SHP77 (cell line): ENCODE measurements around the gene SELENOO.

ENCODE experiments used
- DNase-seq, 2 experiments: peaks; one replicate each; lab custom pipeline; 2025; lab: John Stamatoyannopoulos, UW

SELENOO gene

GRCh38 chr22:50173311-50173982 lies 27.4 kb upstream of the SELENOO start:
- DNase-seq = no peak

DNA sequence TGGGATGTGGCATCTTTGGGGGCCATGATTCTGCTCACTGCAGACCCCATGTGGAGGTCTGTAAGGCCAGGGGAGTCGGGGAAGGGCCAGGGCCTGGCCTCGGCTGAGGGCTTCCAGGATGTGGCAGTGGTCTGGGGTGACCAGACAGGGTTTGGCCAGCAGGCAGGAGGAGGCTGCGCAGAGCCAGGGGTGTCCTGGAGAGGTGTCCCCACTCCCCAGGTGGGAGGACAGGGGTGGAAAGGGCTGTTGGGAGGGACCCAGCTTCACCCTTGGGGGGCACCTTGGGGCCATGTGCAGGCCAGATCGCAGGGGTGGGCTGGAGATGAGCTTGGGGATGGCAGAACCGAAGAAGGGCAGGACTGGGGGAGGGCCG lies 26.8 kb upstream of the SELENOO start:
- DNase-seq = no peak

GRCh38 chr22:50174382-50175190 lies 26.2 kb upstream of the SELENOO start:
- DNase-seq = no peak

DNA sequence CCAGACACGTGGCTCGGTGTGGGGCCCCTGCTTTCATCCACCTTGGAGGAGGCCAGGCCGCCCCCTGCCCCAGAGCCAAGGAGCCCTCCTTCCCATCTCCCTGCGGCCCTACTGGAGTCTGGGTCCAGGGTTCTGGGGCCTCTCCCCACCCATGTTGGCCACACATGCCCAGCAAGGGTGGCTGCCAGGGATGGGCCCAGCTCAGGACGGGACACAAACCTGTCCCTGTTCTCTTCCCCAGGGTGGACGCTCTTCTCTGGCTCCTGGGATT lies 25.7 kb upstream of the SELENOO start:
- no peak for DNase-seq

DNA sequence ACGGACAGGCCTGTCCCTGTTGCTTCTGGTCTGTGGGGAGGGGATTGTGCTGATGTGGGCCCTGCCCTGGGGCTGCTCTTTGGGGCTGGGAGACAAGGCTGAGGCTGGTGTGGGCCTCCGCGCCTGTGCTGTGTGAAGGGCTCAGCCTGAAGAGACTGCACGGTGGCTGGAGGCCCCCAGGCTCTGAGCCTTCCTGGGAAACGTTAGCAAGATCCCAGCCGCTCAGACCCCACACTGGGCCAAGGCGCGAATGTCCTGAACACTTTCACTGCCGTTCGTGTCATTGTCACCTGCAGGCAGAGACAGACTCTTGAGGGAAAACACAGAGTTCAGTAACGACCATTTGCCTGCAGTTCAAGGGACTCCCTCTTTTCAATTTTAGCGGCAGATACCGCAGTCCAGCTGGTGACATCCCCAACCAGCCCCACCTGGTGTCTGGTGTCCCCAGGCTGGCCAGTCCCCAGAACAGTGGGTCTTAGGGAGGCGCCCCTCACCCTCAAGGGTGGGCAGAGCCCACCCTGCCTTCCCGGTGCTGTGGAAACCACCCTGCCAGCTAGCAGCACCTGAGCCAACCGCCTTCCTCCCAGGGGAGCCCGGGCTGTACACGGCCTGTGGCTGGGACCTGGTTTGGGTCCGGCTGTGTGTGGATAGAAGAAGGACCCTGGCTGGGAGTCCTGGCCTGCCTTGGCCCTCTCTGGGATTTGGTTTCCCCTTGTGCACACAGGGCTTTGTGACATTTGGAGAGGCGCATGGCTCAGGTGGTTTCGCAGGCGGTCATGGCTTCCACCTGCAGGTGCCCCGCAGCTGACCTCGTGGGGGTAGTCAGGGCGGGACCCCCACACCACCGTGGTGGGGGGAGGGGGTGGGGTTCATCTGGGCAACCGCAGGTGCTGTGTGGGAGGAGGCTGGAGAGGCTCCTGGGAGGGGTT lies 24.6 kb upstream of the SELENOO start:
- DNase-seq = no peak

DNA sequence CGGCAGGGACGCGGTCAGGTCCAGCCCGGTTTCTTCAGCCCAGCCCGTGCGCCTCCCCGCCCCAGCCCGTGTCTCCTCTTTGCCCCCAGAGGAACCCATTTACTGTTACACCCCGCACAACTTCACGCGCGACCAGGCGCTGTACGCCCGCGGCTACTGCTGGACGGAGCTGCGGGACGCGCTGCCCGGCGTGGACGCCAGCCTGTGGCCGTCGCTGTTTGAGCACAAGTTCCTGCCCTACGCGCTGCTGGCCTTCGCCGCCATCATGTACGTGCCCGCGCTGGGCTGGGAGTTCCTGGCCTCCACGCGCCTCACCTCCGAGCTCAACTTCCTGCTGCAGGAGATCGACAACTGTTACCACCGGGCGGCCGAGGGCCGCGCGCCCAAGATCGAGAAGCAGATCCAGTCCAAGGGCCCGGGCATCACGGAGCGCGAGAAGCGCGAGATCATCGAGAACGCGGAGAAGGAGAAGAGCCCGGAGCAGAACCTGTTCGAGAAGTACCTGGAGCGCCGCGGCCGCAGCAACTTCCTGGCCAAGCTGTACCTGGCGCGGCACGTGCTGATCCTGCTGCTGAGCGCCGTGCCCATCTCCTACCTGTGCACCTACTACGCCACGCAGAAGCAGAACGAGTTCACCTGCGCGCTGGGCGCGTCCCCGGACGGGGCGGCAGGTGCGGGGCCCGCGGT lies 23.8 kb upstream of the SELENOO start:
- no peak for DNase-seq

GRCh38 chr22:50177537-50178470 lies 23.0 kb upstream of the SELENOO start:
- no peak for DNase-seq

GRCh38 chr22:50178471-50178864 lies 22.3 kb upstream of the SELENOO start:
- no peak for DNase-seq

DNA sequence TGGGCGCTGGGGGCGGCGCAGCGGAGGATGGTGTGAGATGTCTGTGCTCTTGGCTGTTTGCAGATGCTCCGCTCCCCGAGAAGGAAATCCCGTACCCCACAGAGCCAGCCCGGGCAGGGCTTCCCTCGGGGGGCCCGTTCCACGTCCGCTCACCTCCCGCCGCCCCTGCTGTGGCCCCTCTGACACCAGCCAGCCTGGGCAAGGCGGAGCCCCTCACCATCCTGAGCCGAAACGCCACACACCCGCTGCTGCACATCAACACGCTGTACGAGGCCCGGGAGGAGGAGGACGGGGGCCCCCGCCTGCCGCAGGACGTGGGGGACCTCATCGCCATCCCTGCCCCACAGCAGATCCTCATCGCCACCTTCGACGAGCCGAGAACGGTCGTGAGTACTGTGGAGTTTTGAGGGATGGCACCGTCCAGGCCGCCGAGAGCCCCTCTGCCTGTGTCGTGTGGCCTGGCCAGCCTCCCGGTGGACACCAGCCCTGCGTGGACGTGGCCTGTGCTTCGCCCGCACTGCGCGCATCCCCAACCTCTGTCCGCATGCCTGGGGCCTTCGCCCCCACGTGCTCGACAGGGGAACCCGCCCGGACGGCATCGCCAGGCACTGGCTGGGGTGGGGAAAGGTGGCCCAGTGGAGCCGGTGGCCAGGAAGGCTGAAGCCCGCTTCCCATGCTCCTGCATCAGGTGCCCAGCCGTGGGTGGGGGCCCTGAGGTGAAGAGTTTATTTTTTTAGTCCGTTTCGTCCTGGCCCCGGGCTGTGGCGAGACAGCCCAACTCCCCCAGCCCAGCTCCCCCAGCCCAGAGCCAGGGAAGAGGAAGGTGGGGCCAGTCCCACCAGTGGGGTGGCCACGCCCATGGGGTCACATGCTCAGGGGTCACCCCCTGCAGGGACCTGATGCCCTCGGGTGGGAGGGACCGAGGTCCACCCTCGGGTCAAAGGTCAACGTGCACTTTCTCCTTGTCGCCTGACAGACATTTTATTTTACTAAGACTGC lies 21.6 kb upstream of the SELENOO start:
- DNase-seq = no peak

- DNase-seq = no peak
These were observed 20.7 kb upstream of the SELENOO start for GRCh38 chr22:50179937-50180726.

- DNase-seq = no peak
These were observed 19.9 kb upstream of the SELENOO start for GRCh38 chr22:50180727-50181521.

DNA sequence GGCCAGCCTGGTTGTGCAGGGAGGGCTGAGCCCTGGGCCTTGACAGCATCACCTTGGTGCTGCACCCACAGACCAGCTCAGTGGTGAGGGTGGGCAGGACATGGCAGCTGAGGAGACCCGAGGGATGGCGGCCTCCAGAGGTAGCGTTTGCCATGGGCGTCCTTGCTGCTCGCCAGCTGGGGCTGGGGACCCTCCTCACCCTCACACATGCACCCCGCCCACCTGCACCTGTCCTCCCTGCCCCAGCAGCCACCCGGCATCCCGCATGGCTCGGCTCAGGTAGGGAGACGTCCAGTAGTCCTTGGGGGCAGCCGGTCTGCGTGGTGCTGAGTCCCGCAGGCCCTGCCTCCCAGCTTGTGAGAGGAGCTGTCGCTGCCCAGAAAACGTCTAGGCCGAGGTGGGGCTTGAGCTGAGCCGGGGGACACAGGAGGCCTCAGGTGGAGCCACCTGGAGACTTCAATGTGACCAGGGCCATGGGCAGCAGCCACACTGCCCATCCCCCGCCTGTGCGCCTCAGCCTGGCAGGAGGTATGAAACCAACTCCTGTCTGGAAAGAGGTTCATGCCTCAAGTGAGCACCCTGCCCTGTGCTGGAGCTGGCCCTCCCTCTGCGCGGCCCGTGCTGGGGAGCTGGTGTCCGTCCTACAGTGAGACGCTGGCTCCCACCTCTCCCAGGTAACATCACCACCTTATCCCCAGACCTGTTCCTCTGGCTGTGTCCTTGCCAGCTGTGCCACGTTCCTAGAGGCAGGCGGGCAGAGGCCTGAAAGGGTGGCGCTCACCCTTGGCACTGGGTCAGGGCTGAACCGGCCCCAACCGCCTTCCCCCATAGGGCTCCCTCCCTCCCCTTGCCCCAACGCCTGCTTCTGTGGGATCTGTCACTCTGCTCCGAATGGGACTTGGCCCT lies 18.4 kb upstream of the SELENOO start:
- DNase-seq = no peak

- DNase-seq = no peak
These were observed 17.5 kb upstream of the SELENOO start for GRCh38 chr22:50183141-50183971.

DNA sequence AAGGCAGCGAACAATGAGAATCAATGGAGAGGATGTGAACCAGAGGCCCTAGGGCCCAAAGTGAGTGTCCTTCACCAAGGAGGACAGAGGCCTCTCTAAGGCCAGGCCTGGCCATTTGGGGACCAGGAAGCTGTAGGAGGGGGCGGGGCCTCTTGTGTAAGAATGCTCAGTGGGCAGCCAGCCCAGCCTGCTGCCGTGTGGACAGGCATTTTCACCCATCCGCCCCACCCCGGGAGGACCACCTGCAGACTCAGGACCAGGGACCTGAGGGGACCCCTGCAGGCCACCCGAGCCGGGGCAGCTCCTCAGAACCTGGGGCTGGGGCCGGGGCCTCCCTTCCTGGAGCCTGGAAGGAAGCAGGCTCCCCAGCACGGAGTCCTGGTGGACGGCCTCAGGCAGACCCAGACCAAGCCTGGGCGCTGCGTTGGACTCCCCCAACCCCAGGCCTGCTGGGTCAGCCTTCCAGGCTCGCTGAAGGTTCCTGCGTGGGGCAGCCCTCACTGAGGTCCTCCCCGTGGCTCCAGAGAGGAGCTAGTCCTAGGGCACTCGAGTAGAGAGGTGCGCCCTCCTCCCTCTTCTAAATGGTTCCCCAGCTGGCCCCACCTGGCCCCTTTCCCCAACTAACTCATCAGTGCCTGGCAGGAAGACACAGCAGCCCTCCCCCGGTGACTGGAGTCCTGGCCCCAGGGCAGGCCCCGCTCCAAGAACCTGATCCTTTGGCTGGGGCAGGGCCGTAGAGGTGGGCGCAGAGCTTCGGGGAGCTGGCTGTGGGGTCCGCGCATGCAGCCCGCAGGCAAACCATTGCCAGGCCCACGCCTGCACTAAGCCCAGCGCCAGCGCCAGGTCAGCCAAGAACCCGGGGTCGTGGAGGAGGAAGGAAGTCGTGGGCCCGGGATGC lies 16.6 kb upstream of the SELENOO start:
- DNase-seq = peak in 1 of 2 experiments; percentile 25

- DNase-seq = no peak
These were observed 15.9 kb upstream of the SELENOO start for GRCh38 chr22:50184902-50185374.
